Cortex of kidney (tissue), 1 donor: ENCODE measurements around the gene OIT3.
"Not testable (repeated sequence)": the region's sequence is repeated elsewhere in the genome, so short reads cannot be mapped to it uniquely, and the experiment has no call there.

Source experiments
- DNase-seq: peaks from one replicate; lab custom pipeline; 2025; lab: John Stamatoyannopoulos, UW

Gene OIT3

GRCh38 chr10:72903941-72904446 lies 10.5 kb downstream of the OIT3 start:
- DNase-seq, result not testable (repeated sequence)

GRCh38 chr10:72904806-72905205 lies 11.3 kb downstream of the OIT3 start:
- DNase-seq, result no peak

- DNase-seq, result no peak
Observed at GRCh38 chr10:72906446-72906845, 12.9 kb downstream of the OIT3 start.

GRCh38 chr10:72910705-72911104 lies 17.2 kb downstream of the OIT3 start:
- no peak for DNase-seq

- no peak for DNase-seq
Observed at GRCh38 chr10:72911758-72912157, 18.2 kb downstream of the OIT3 start.

- DNase-seq, result no peak
Observed at GRCh38 chr10:72912736-72913135, 19.2 kb downstream of the OIT3 start.

- DNase-seq, result no peak
Observed at GRCh38 chr10:72913287-72913686, 19.7 kb downstream of the OIT3 start.

- DNase-seq, result not testable (repeated sequence)
Observed at GRCh38 chr10:72917201-72917600, 23.7 kb downstream of the OIT3 start.

- DNase-seq, result not testable (repeated sequence)
Observed at GRCh38 chr10:72917803-72918332, 24.3 kb downstream of the OIT3 start.

- DNase-seq, result no peak
Observed at GRCh38 chr10:72918352-72918751, 24.8 kb downstream of the OIT3 start.

- not testable (repeated sequence) for DNase-seq
Observed at GRCh38 chr10:72921147-72921683, 27.7 kb downstream of the OIT3 start.

GRCh38 chr10:72924351-72924750 lies 30.8 kb downstream of the OIT3 start:
- DNase-seq, result no peak

GRCh38 chr10:72925951-72926465 lies 32.5 kb downstream of the OIT3 start:
- no peak for DNase-seq

GRCh38 chr10:72927485-72927884 lies 33.9 kb downstream of the OIT3 start:
- no peak for DNase-seq

GRCh38 chr10:72928798-72929197 lies 35.3 kb downstream of the OIT3 start:
- DNase-seq, result no peak

- no peak for DNase-seq
Observed at GRCh38 chr10:72930276-72930675, 36.7 kb downstream of the OIT3 start.

GRCh38 chr10:72932259-72933015 lies 38.9 kb downstream of the OIT3 start:
- no peak for DNase-seq

GRCh38 chr10:72935361-72935760 lies 41.8 kb downstream of the OIT3 start:
- no peak for DNase-seq

- no peak for DNase-seq
Observed at GRCh38 chr10:72943498-72944234, 50.1 kb downstream of the OIT3 start.

- no peak for DNase-seq
Observed at GRCh38 chr10:72946963-72947362, 53.4 kb downstream of the OIT3 start.

- no peak for DNase-seq
Observed at GRCh38 chr10:72948762-72949161, 55.2 kb downstream of the OIT3 start.

- no peak for DNase-seq
Observed at GRCh38 chr10:72951760-72952159, 58.2 kb downstream of the OIT3 start.
